Measurements from ENCODE around the gene MATN1.
"Not testable (repeated sequence)": the region's sequence is repeated elsewhere in the genome, so short reads cannot be mapped to it uniquely, and the experiment has no call there.

MATN1 gene

GRCh38 chr1:30689901-30690645 lies 33.3 kb downstream of the MATN1 start:
- WGBS: 70% methylated on average over 7 of the region's 7 CpGs

GRCh38 chr1:30688920-30689794 lies 34.2 kb downstream of the MATN1 start:
- Histone ChIP-seq H3K27ac (ENCODE audit: low read depth, low read length) (no peak overlapping the region), H3K36me3 (ENCODE audit: insufficient read depth, low read length) (no peaks in the 10 kb centered on the region), H3K9me3 (ENCODE audit: insufficient read depth, low read depth, low read length) (no peaks in the 10 kb centered on the region), H3K4me3 (ENCODE audit: low read length) (no peak overlapping the region), H3K9ac (ENCODE audit: low read depth, low read length) (no peak overlapping the region), H3K27me3 (ENCODE audit: insufficient read depth, low read length) (peaks cover 7% of the 10 kb centered on the region), H3K4me1 (ENCODE audit: insufficient read depth, low read length) (peaks cover 25% of the 10 kb centered on the region)
- 88% methylated on average over 11 of the region's 11 CpGs for WGBS

More at GRCh38 chr1:30689901-30690645, 33.3 kb downstream of the MATN1 start:
- Histone ChIP-seq H3K27me3 (ENCODE audit: insufficient read depth, low read length) (no peaks in the 10 kb centered on the region), H3K27ac (ENCODE audit: low read depth, low read length) (no peak overlapping the region), H3K36me3 (ENCODE audit: insufficient read depth, low read length) (no peaks in the 10 kb centered on the region), H3K9ac (ENCODE audit: low read depth, low read length) (no peak overlapping the region), H3K4me1 (ENCODE audit: insufficient read depth, low read length) (peaks cover 25% of the 10 kb centered on the region), H3K4me3 (ENCODE audit: low read length) (no peak overlapping the region), H3K9me3 (ENCODE audit: insufficient read depth, low read depth, low read length) (no peaks in the 10 kb centered on the region)

- not testable (repeated sequence) for H3K9me3 ChIP-seq (ENCODE audit: insufficient read depth, low read depth, low read length); H3K9ac ChIP-seq (ENCODE audit: low read depth, low read length); H3K27ac ChIP-seq (ENCODE audit: low read depth, low read length); H3K4me3 ChIP-seq (ENCODE audit: low read length); H3K36me3 ChIP-seq (ENCODE audit: insufficient read depth, low read length)
- peaks cover 13% of the 10 kb centered on the region for H3K27me3 ChIP-seq (ENCODE audit: insufficient read depth, low read length)
- H3K4me1 ChIP-seq (ENCODE audit: insufficient read depth, low read length): peaks cover 25% of the 10 kb centered on the region
- 94% methylated on average over 9 of the region's 9 CpGs for WGBS
Measured at GRCh38 chr1:30688516-30688915, 34.9 kb downstream of the MATN1 start.

GRCh38 chr1:30687886-30688285 lies 35.5 kb downstream of the MATN1 start:
- Histone ChIP-seq H3K4me3 (ENCODE audit: low read length) (no peak overlapping the region), H3K36me3 (ENCODE audit: insufficient read depth, low read length) (no peaks in the 10 kb centered on the region), H3K9me3 (ENCODE audit: insufficient read depth, low read depth, low read length) (no peaks in the 10 kb centered on the region), H3K27me3 (ENCODE audit: insufficient read depth, low read length) (peaks cover 14% of the 10 kb centered on the region), H3K4me1 (ENCODE audit: insufficient read depth, low read length) (peaks cover 25% of the 10 kb centered on the region), H3K9ac (ENCODE audit: low read depth, low read length) (no peak overlapping the region), H3K27ac (ENCODE audit: low read depth, low read length) (no peak overlapping the region)
- WGBS: 91% methylated on average over 6 of the region's 6 CpGs

GRCh38 chr1:30686236-30686935 lies 37.0 kb downstream of the MATN1 start:
- H3K27ac ChIP-seq (ENCODE audit: low read depth, low read length): 0 out of 2 replicates have a peak overlapping the region, but pooled peaks have one; percentile 47
- H3K36me3 ChIP-seq (ENCODE audit: insufficient read depth, low read length): no peaks in the 10 kb centered on the region
- no peaks in the 10 kb centered on the region for H3K9me3 ChIP-seq (ENCODE audit: insufficient read depth, low read depth, low read length)
- H3K9ac ChIP-seq (ENCODE audit: low read depth, low read length): no peak overlapping the region
- WGBS: 76% methylated on average over 10 of the region's 10 CpGs
- H3K4me1 ChIP-seq (ENCODE audit: insufficient read depth, low read length): peaks cover 25% of the 10 kb centered on the region
- H3K27me3 ChIP-seq (ENCODE audit: insufficient read depth, low read length): peaks cover 14% of the 10 kb centered on the region
- peak overlapping the region; percentile 59; the same call in 1 of the 2 replicates for H3K4me3 ChIP-seq (ENCODE audit: low read length)

GRCh38 chr1:30685796-30686165 lies 37.6 kb downstream of the MATN1 start:
- WGBS: 15% methylated on average over 11 of the region's 11 CpGs
- H3K27me3 ChIP-seq (ENCODE audit: insufficient read depth, low read length): peaks cover 14% of the 10 kb centered on the region
- H3K4me3 ChIP-seq (ENCODE audit: low read length): peak overlapping the region; percentile 59
- peak overlapping the region; percentile 42; the same call in 1 of the 2 replicates for H3K9ac ChIP-seq (ENCODE audit: low read depth, low read length)
- peaks cover 22% of the 10 kb centered on the region for H3K4me1 ChIP-seq (ENCODE audit: insufficient read depth, low read length)
- no peaks in the 10 kb centered on the region for H3K9me3 ChIP-seq (ENCODE audit: insufficient read depth, low read depth, low read length)
- H3K27ac ChIP-seq (ENCODE audit: low read depth, low read length): peak overlapping the region; percentile 47; the same call in 1 of the 2 replicates
- no peaks in the 10 kb centered on the region for H3K36me3 ChIP-seq (ENCODE audit: insufficient read depth, low read length)

- 2% methylated on average over 53 of the region's 56 CpGs for WGBS
- H3K36me3 ChIP-seq (ENCODE audit: insufficient read depth, low read length): no peaks in the 10 kb centered on the region
- peaks cover 16% of the 10 kb centered on the region for H3K4me1 ChIP-seq (ENCODE audit: insufficient read depth, low read length)
- peak overlapping the region; percentile 42; the same call in 1 of the 2 replicates for H3K9ac ChIP-seq (ENCODE audit: low read depth, low read length)
- H3K9me3 ChIP-seq (ENCODE audit: insufficient read depth, low read depth, low read length): 0 out of 2 replicates have a peak, but pooled peaks cover 4% of the 10 kb centered on the region
- peak overlapping the region; percentile 59 for H3K4me3 ChIP-seq (ENCODE audit: low read length)
- H3K27me3 ChIP-seq (ENCODE audit: insufficient read depth, low read length): peaks cover 14% of the 10 kb centered on the region
- peak overlapping the region; percentile 47; the same call in 1 of the 2 replicates for H3K27ac ChIP-seq (ENCODE audit: low read depth, low read length)
Measured at GRCh38 chr1:30684881-30685795, 38.2 kb downstream of the MATN1 start.

GRCh38 chr1:30684259-30684658 lies 39.1 kb downstream of the MATN1 start:
- no peak overlapping the region for H3K9ac ChIP-seq (ENCODE audit: low read depth, low read length)
- H3K36me3 ChIP-seq (ENCODE audit: insufficient read depth, low read length): no peaks in the 10 kb centered on the region
- peaks cover 10% of the 10 kb centered on the region for H3K4me1 ChIP-seq (ENCODE audit: insufficient read depth, low read length)
- 89% methylated on average over 4 of the region's 4 CpGs for WGBS
- peaks cover 14% of the 10 kb centered on the region for H3K27me3 ChIP-seq (ENCODE audit: insufficient read depth, low read length)
- H3K9me3 ChIP-seq (ENCODE audit: insufficient read depth, low read depth, low read length): peaks cover 13% of the 10 kb centered on the region
- no peak overlapping the region for H3K27ac ChIP-seq (ENCODE audit: low read depth, low read length)
- H3K4me3 ChIP-seq (ENCODE audit: low read length): no peak overlapping the region

- Histone ChIP-seq H3K4me3 (ENCODE audit: low read length) (no peak overlapping the region), H3K9me3 (ENCODE audit: insufficient read depth, low read depth, low read length) (peaks cover 16% of the 10 kb centered on the region), H3K9ac (ENCODE audit: low read depth, low read length) (no peak overlapping the region), H3K36me3 (ENCODE audit: insufficient read depth, low read length) (no peaks in the 10 kb centered on the region), H3K27me3 (ENCODE audit: insufficient read depth, low read length) (peaks cover 14% of the 10 kb centered on the region), H3K4me1 (ENCODE audit: insufficient read depth, low read length) (peaks cover 10% of the 10 kb centered on the region), H3K27ac (ENCODE audit: low read depth, low read length) (no peak overlapping the region)
- 90% methylated on average over 5 of the region's 5 CpGs for WGBS
Measured at GRCh38 chr1:30683699-30684098, 39.7 kb downstream of the MATN1 start.

All from HUES64 (cell line).